HCT116 (cell line): ENCODE data around the gene ZNF202. TPM values are rescaled to one million over a fixed set of nuclear protein-coding genes. Genes with fewer than 3 reads are reported as not detected.

Source experiments
- ATAC-seq: fragments of 200-7000 bp; cut with Tn5 transposase; 2 replicates; pipeline ENCODE4 v1.9.1; 2020; ENCODE audit warnings: mild to moderate bottlenecking, moderate library complexity
- BruUV-seq: library from RNA; stranded (reverse); fragments of 400-500 nt; replicated peaks from 2 replicates; lab custom pipeline; 2021; lab: Mats Ljungman, UMichigan
- CTCF ChIA-PET: fragments of 300-600 bp; sonication (Branson Sonifier 250); formaldehyde crosslinking; loops from one replicate; lab custom pipeline; 2021; ENCODE audit warnings: antibody characterized with exemption; lab: Charles Lee
- POLR2A ChIA-PET: fragments of 300-600, 350-600 bp; sonication (Branson Sonifier 250); formaldehyde crosslinking; loops from one replicate; lab custom pipeline; 2021; ENCODE audit warnings: antibody characterized with exemption; lab: Charles Lee
- RAD21 ChIA-PET, 2 experiments: fragments of 300-600 bp; sonication (Branson Sonifier 250); formaldehyde crosslinking; loops; one replicate each; lab custom pipeline; 2023; ENCODE audit warnings: low total read pairs in 2 of 2; ENCODE audit not compliant: uncharacterized antibody in 2 of 2, unreplicated experiment in 2 of 2, low non-redundant PET in 1 of 2; lab: Charles Lee
- DNase-seq: peaks from one replicate; pipeline ENCODE4 v3.0.0-alpha.2; 2010; ENCODE audit warnings: low read depth, low spot score
- H2AFZ ChIP-seq: fragments of 200-600 bp; shearing (Covaris generic), sonication (generic); 2 replicates; pipeline ENCODE4 v1.6.1; 2017; ENCODE audit warnings: low read depth, mixed run types, mixed read lengths, antibody characterized with exemption, low read length; ENCODE audit not compliant: poor library complexity, severe bottlenecking
- H3K27ac ChIP-seq: 2 replicates; pipeline ENCODE4 v1.5.1; 2012; ENCODE audit warnings: low read depth, low read length
- H3K27me3 ChIP-seq: fragments of 200-600 bp; sonication (generic); 2 replicates; pipeline ENCODE4 v1.6.1; 2016; ENCODE audit warnings: mixed run types, low read length, mixed read lengths; ENCODE audit not compliant: insufficient read depth
- H3K36me3 ChIP-seq, 2 experiments: fragments of 200-500 bp in 1 of 2; fragments of 200-600 bp in 1 of 2; sonication (Bioruptor generic) in 1 of 2; sonication (generic) in 1 of 2; 2 replicates each; pipeline versions ENCODE4 v1.5.1 to v1.6.1; 2014 to 2016; ENCODE audit warnings: low read length in 2 of 2, inconsistent platforms in 1 of 2, mixed read lengths in 1 of 2, mixed run types in 1 of 2; ENCODE audit not compliant: insufficient read depth in 2 of 2, control insufficient read depth in 1 of 2
- H3K4me1 ChIP-seq, 2 experiments: fragments of 200-600 bp in 1 of 2; sonication (generic) in 1 of 2; 2 replicates each; pipeline versions ENCODE4 v1.5.1 to v1.6.1; 2012 to 2017; ENCODE audit warnings: low read length in 2 of 2, inconsistent platforms in 1 of 2, mild to moderate bottlenecking in 1 of 2, mixed read lengths in 1 of 2, mixed run types in 1 of 2, moderate library complexity in 1 of 2; ENCODE audit not compliant: insufficient read depth in 2 of 2, control insufficient read depth in 1 of 2
- H3K4me2 ChIP-seq: fragments of 200-600 bp; sonication (generic); 2 replicates; pipeline ENCODE4 v1.6.1; 2017; ENCODE audit warnings: mixed run types, low read length, mixed read lengths
- H3K4me3 ChIP-seq, 2 experiments: fragments of 200-600 bp in 1 of 2; sonication (generic) in 1 of 2; replicated peaks in 1 of 2; 2 replicates each; pipeline ENCODE4 v1.5.1; 2011 to 2016; ENCODE audit warnings: low read length in 2 of 2, control low read depth in 1 of 2, low read depth in 1 of 2, mild to moderate bottlenecking in 1 of 2, mixed read lengths in 1 of 2, mixed run types in 1 of 2
- H3K79me2 ChIP-seq: fragments of 200-600 bp; sonication (generic); 2 replicates; pipeline ENCODE4 v1.6.1; 2017; ENCODE audit warnings: mild to moderate bottlenecking, mixed run types, low read length, moderate library complexity, mixed read lengths; ENCODE audit not compliant: insufficient read depth
- H3K9ac ChIP-seq: fragments of 200-600 bp; sonication (generic); 2 replicates; pipeline ENCODE4 v1.6.1; 2016; ENCODE audit warnings: low read length, mixed read lengths
- H3K9me2 ChIP-seq: fragments of 200-600 bp; sonication (generic), shearing (Covaris generic); 2 replicates; pipeline ENCODE4 v1.6.1; 2017; ENCODE audit warnings: mixed run types, mild to moderate bottlenecking, moderate library complexity; ENCODE audit not compliant: insufficient read depth
- H3K9me3 ChIP-seq, 2 experiments: fragments of 200-500 bp in 1 of 2; fragments of 200-600 bp in 1 of 2; sonication (Bioruptor generic) in 1 of 2; sonication (generic) in 1 of 2; 2 replicates each; pipeline ENCODE4 v1.6.1; 2014 to 2017; ENCODE audit warnings: low read length in 2 of 2, mixed read lengths in 2 of 2, inconsistent platforms in 1 of 2, low read depth in 1 of 2, mild to moderate bottlenecking in 1 of 2, mixed run types in 1 of 2, moderate library complexity in 1 of 2; ENCODE audit not compliant: control insufficient read depth in 1 of 2, insufficient read depth in 1 of 2
- H4K20me1 ChIP-seq: fragments of 200-600 bp; sonication (generic), shearing (Covaris generic); 2 replicates; pipeline ENCODE4 v1.6.1; 2017; ENCODE audit warnings: mixed run types, mild to moderate bottlenecking, moderate library complexity; ENCODE audit not compliant: insufficient read depth
- CBX3 ChIP-seq: IDR thresholded peaks from 2 replicates; pipeline ENCODE4 v1.6.1; 2012; ENCODE audit warnings: low read depth
- CEBPB ChIP-seq: IDR thresholded peaks from 2 replicates; pipeline ENCODE4 v1.6.1; 2012; ENCODE audit warnings: low read depth
- ELF1 ChIP-seq: IDR thresholded peaks from 2 replicates; pipeline ENCODE4 v1.6.1; 2012; ENCODE audit warnings: low read depth, borderline replicate concordance
- EZH2 ChIP-seq: fragments of 200-600 bp; sonication (generic); IDR thresholded peaks from 2 replicates; pipeline ENCODE4 v1.6.1; 2017; ENCODE audit warnings: antibody characterized with exemption, mixed run types
- EZH2phosphoT487 ChIP-seq: fragments of 200-600 bp; IDR thresholded peaks from 2 replicates; pipeline ENCODE4 v1.6.1; 2018; ENCODE audit warnings: antibody characterized with exemption, borderline replicate concordance
- FOSL1 ChIP-seq: IDR thresholded peaks from 2 replicates; pipeline ENCODE4 v1.6.1; 2012; ENCODE audit warnings: low read depth
- JUND ChIP-seq: IDR thresholded peaks from 2 replicates; pipeline ENCODE4 v1.6.1; 2012
- MAX ChIP-seq: IDR thresholded peaks from 2 replicates; pipeline ENCODE4 v1.6.1; 2012
- POLR2AphosphoS5 ChIP-seq: IDR thresholded peaks from 2 replicates; pipeline ENCODE4 v1.6.1; 2011; ENCODE audit warnings: mild to moderate bottlenecking, low read depth, low read length, moderate library complexity
- SP1 ChIP-seq: IDR thresholded peaks from 2 replicates; pipeline ENCODE4 v1.6.1; 2012; ENCODE audit warnings: low read depth
- SRF ChIP-seq: IDR thresholded peaks from 2 replicates; pipeline ENCODE4 v1.6.1; 2012; ENCODE audit warnings: low read depth
- TCF7L2 ChIP-seq: IDR thresholded peaks from 2 replicates; pipeline ENCODE4 v1.7.0; 2011; ENCODE audit warnings: borderline replicate concordance, inconsistent platforms; ENCODE audit not compliant: insufficient read depth, insufficient read length; ENCODE audit errors: extremely low read depth
- YY1 ChIP-seq: IDR thresholded peaks from 2 replicates; pipeline ENCODE4 v1.6.1; 2011; ENCODE audit warnings: low read length, low read depth, moderate library complexity, mild to moderate bottlenecking; ENCODE audit not compliant: insufficient replicate concordance; ENCODE audit errors: extremely low read depth
- ZFX ChIP-seq: fragments of 450-650 bp; IDR thresholded peaks from 2 replicates; pipeline ENCODE4 v1.6.1; 2017
- ZNF274 ChIP-seq: fragments of 200-500 bp; sonication (Bioruptor generic); IDR thresholded peaks from 2 replicates; pipeline ENCODE4 v1.6.1; 2014; ENCODE audit warnings: mild to moderate bottlenecking, low read depth, low read length, inconsistent platforms
- intact Hi-C: fragments of 100-400 bp; cut with micrococcal nuclease; formaldehyde crosslinking; loops from 2 replicates; pipeline ENCODE4 v1.10.0; 2022
- total RNA-seq: library from RNA; stranded (reverse); gene quantifications from one replicate; pipeline ENCODE4 v1.2.1, GENCODE V29; 2021; ENCODE audit not compliant: unreplicated experiment
- TF ChIP-seq, protein P1 (sequence below), 3 experiments: fragments of 200-600 bp in 1 of 3; sonication (generic) in 1 of 3; IDR thresholded peaks in 2 of 3; conservative IDR thresholded peaks in 1 of 3; 2 replicates each; pipeline ENCODE4 v1.5.1; 2012 to 2017; ENCODE audit warnings: low read depth in 2 of 3, low read length in 2 of 3, antibody characterized with exemption in 1 of 3, borderline replicate concordance in 1 of 3, control low read depth in 1 of 3, mild to moderate bottlenecking in 1 of 3, mixed read lengths in 1 of 3, mixed run types in 1 of 3, moderate library complexity in 1 of 3; ENCODE audit not compliant: insufficient read depth in 1 of 3
- TF ChIP-seq, protein P2 (sequence below): IDR thresholded peaks from 2 replicates; pipeline ENCODE4 v1.6.1; 2011; ENCODE audit warnings: mild to moderate bottlenecking, low read length, moderate library complexity; ENCODE audit not compliant: insufficient replicate concordance; ENCODE audit errors: extremely low read depth

The ZNF202 gene
- total RNA-seq, 1 experiment from 2014 or later = 16.9 TPM

DNA sequence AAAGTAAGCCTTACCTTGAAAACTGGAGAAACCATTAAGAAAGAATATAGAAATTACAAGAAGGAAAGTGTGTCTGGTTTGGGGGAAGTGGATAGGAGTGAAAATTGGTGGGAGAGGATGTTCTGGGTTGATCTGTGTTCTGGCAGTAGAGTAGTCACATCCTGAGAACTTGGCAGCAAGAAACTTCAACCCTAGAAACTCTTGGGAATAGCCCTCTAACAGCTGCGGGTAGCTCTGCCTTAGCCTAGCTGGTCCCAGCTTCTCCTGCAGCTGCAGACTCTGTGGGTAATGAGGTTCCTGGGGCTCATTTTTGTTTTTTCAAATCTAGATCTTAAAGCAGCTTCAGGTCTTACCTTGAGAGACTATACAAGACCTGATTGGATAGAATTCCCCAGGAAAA is 37.1 kb upstream of the ZNF202 start:
- no peak overlapping the region for H2AFZ ChIP-seq
- DNase-seq (no peak), ATAC-seq (no peak)
- H4K20me1 ChIP-seq = no peaks in the 10 kb centered on the region
- POLR2A ChIA-PET = no interaction called here
- no peak overlapping the region for H3K4me2 ChIP-seq
- no peak overlapping the region for H3K27ac ChIP-seq
- RAD21 ChIA-PET = no interaction called here
- CTCF ChIA-PET = no interaction called here
- H3K9ac ChIP-seq = no peak overlapping the region
- no peaks in the 10 kb centered on the region for H3K27me3 ChIP-seq
- H3K9me3 ChIP-seq = no peaks in the 10 kb centered on the region
- no peaks in the 10 kb centered on the region for H3K79me2 ChIP-seq
- intact Hi-C loops = no loop called here
- H3K36me3 ChIP-seq = no peaks in the 10 kb centered on the region
- no peaks in the 10 kb centered on the region for H3K4me1 ChIP-seq
- TF ChIP-seq ZNF274 (no peak), POLR2AphosphoS5 (no peak), FOSL1 (no peak), SRF (no peak), JUND (no peak), ZFX (no peak), CEBPB (no peak), YY1 (no peak), TCF7L2 (no peak), EZH2phosphoT487 (no peak), EZH2 (no peak), SP1 (no peak), CBX3 (no peak), MAX (no peak), ELF1 (no peak)
- TF ChIP-seq, protein P1, sequence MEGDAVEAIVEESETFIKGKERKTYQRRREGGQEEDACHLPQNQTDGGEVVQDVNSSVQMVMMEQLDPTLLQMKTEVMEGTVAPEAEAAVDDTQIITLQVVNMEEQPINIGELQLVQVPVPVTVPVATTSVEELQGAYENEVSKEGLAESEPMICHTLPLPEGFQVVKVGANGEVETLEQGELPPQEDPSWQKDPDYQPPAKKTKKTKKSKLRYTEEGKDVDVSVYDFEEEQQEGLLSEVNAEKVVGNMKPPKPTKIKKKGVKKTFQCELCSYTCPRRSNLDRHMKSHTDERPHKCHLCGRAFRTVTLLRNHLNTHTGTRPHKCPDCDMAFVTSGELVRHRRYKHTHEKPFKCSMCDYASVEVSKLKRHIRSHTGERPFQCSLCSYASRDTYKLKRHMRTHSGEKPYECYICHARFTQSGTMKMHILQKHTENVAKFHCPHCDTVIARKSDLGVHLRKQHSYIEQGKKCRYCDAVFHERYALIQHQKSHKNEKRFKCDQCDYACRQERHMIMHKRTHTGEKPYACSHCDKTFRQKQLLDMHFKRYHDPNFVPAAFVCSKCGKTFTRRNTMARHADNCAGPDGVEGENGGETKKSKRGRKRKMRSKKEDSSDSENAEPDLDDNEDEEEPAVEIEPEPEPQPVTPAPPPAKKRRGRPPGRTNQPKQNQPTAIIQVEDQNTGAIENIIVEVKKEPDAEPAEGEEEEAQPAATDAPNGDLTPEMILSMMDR (IDR thresholded peaks at IDR 0.05 in 2 of 3, conservative IDR thresholded peaks at IDR 0.05 in 1 of 3; ENCODE audit: borderline replicate concordance in 1 of 3, insufficient read depth in 1 of 3, low read depth in 2 of 3, low read length in 2 of 3) = no peak
- TF ChIP-seq, protein P2, sequence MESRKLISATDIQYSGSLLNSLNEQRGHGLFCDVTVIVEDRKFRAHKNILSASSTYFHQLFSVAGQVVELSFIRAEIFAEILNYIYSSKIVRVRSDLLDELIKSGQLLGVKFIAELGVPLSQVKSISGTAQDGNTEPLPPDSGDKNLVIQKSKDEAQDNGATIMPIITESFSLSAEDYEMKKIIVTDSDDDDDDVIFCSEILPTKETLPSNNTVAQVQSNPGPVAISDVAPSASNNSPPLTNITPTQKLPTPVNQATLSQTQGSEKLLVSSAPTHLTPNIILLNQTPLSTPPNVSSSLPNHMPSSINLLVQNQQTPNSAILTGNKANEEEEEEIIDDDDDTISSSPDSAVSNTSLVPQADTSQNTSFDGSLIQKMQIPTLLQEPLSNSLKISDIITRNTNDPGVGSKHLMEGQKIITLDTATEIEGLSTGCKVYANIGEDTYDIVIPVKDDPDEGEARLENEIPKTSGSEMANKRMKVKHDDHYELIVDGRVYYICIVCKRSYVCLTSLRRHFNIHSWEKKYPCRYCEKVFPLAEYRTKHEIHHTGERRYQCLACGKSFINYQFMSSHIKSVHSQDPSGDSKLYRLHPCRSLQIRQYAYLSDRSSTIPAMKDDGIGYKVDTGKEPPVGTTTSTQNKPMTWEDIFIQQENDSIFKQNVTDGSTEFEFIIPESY = no peak
- H3K9me2 ChIP-seq = no peaks in the 10 kb centered on the region
- no peak overlapping the region for H3K4me3 ChIP-seq
- no TSS peak for BruUV-seq
